Measurements from ENCODE around the gene CORO1C.

DNA sequence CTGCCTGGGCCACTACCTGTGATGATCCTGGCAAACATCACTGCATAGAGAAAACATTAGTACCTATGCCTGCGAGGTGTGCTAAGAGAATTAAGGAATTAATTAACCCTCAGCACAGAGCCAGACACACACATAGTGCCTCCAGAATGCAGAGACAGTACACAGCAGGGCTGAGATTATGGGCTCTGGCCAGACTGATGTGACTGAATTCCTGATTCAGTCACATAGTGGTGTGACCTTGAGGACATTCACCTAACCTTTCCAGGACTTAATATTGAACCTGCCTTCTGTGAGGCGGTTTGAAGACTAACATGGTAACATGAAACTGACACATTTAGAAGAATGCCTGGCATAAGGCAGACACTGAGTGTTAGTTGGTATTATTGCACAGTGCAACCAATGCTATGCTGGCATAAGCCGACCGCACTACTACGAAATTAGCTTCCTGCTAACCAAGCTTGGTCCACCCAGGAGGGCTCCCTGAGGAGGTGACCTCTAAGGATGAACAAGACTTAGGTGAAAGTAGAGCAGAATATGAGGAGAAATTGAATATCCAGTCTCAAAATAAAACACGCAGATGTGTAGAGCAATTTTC lies 65.6 kb downstream of the CORO1C start:
- TF ChIP-seq CTCF (IDR thresholded peaks at IDR 0.05; ENCODE audit: borderline replicate concordance, extremely low read depth, low read length, poor library complexity, severe bottlenecking) (no peak), EZH2 (IDR thresholded peaks at IDR 0.05; ENCODE audit: borderline replicate concordance, low read depth, low read length, severe bottlenecking) (no peak)

Data from DND-41 (cell line).